Heart left ventricle (tissue), 13 donors: ENCODE measurements around the gene EML5.

ENCODE experiments used
- POLR2A ChIP-seq, 2 donors: fragments of 450-650 bp; IDR thresholded peaks; one replicate each; pipeline ENCODE4 v1.6.1; 2017; ENCODE audit warnings: antibody characterized with exemption in 2 of 2, mild to moderate bottlenecking in 2 of 2, moderate library complexity in 2 of 2
- TF ChIP-seq, protein P1 (sequence below), 12 donors: fragments of 200-600 bp; sonication (generic) in 4 of 12; IDR thresholded peaks; one replicate each; pipeline versions ENCODE4 v1.5.0 to v1.8.0; 2018 to 2022; ENCODE audit warnings: antibody characterized with exemption in 12 of 12, mild to moderate bottlenecking in 5 of 12
- donor health status: ischemic (EF 13 %, LVEDD 7.1; RV severe dilation, severe dysfunction).
- donor health status: DM: no; HTN: yes; CAD: no.
- donor health status: DM: no; HTN: no; CAD: no.
- donor health status: ischemic (EF 25% LVEDD 6.9; RV normal size, moderate dysfunction).
- donor health status: ischemic (EF 25% LVEDD 5.7; RV mildly dilated, moderate dysfunction).
- donor health status: ischemic (EF 35%, LVEDD 5.7; RV mildly dilated, moderate dysfunction).
- donor health status: nonischemic (EF 11% LVEDD 7.7; RV severe dilation, severe dysfunction).
- donor health status: DM: yes; HTN: yes; CAD: no.
- donor health status: PGD.
- donor health status: ischemic (EF 29% LVEDD 5.4; RV normal size, mild dysfunction).
- donor health status: nonischemic (EF 23%, LVEDD 6.1; RV moderate dilation, normal function).

DNA sequence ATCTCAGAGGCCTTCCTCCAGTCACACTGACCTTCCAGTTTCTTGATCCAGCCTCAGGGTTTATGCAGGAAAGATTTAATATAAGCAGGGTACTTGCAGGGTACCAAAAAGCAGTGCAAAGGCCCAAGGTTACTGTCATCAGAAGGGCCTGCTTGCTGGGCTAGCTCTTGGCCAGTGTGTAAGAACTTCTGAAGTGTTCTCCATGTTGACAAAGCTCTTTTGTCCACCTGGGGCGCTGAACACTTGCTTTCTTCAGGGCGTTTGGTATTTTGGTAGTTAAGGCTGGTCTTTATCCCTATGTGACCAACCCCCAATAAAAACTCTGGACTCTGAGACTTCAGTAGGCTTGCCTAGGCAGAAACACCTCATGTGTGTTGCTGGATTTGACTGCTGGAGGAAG lies 160.2 kb downstream of the EML5 start:
- TF ChIP-seq, protein P1, sequence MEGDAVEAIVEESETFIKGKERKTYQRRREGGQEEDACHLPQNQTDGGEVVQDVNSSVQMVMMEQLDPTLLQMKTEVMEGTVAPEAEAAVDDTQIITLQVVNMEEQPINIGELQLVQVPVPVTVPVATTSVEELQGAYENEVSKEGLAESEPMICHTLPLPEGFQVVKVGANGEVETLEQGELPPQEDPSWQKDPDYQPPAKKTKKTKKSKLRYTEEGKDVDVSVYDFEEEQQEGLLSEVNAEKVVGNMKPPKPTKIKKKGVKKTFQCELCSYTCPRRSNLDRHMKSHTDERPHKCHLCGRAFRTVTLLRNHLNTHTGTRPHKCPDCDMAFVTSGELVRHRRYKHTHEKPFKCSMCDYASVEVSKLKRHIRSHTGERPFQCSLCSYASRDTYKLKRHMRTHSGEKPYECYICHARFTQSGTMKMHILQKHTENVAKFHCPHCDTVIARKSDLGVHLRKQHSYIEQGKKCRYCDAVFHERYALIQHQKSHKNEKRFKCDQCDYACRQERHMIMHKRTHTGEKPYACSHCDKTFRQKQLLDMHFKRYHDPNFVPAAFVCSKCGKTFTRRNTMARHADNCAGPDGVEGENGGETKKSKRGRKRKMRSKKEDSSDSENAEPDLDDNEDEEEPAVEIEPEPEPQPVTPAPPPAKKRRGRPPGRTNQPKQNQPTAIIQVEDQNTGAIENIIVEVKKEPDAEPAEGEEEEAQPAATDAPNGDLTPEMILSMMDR (IDR thresholded peaks at IDR 0.05), result no peak
- no peak for TF ChIP-seq POLR2A (IDR thresholded peaks at IDR 0.05)
